ENCODE measurements around the gene ATP8A2.

ATP8A2 gene

DNA sequence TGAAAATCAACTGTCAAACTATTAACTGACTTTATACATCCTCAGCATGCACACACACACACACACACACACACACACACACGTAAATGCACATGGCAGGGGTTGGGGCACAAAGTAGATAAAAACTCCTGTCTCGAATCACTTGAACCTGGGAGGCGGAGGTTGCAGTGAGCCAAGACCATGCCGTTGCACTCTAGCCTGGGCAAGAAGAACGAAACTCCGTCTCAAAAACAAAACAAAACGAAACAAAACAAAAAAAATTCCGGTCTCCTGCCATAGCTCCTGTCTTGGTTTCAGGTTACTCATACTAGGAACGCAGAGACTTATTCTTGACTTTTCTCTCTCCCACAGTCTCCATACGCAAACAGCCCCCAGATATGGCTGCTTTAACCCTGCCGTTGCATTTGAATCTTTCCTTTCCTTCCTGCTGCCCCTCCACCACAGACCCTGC lies 531.1 kb downstream of the ATP8A2 start:
- TF ChIP-seq, protein P1, sequence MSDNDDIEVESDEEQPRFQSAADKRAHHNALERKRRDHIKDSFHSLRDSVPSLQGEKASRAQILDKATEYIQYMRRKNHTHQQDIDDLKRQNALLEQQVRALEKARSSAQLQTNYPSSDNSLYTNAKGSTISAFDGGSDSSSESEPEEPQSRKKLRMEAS (IDR thresholded peaks at IDR 0.05; ENCODE audit: low read depth, low read length): no peak
- TF ChIP-seq POLR2A (IDR thresholded peaks at IDR 0.05; ENCODE audit: extremely low read depth, insufficient read length) (no peak), MYC (IDR thresholded peaks at IDR 0.05; ENCODE audit: low read depth, low read length) (no peak)
- TF ChIP-seq, protein P2, sequence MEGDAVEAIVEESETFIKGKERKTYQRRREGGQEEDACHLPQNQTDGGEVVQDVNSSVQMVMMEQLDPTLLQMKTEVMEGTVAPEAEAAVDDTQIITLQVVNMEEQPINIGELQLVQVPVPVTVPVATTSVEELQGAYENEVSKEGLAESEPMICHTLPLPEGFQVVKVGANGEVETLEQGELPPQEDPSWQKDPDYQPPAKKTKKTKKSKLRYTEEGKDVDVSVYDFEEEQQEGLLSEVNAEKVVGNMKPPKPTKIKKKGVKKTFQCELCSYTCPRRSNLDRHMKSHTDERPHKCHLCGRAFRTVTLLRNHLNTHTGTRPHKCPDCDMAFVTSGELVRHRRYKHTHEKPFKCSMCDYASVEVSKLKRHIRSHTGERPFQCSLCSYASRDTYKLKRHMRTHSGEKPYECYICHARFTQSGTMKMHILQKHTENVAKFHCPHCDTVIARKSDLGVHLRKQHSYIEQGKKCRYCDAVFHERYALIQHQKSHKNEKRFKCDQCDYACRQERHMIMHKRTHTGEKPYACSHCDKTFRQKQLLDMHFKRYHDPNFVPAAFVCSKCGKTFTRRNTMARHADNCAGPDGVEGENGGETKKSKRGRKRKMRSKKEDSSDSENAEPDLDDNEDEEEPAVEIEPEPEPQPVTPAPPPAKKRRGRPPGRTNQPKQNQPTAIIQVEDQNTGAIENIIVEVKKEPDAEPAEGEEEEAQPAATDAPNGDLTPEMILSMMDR (IDR thresholded peaks at IDR 0.05; ENCODE audit: low read depth, low read length): no peak
- no peak for DNase-seq (ENCODE audit: low read depth)
- no peak overlapping the region for H3K4me3 ChIP-seq (ENCODE audit: low read depth, low read length)

DNA sequence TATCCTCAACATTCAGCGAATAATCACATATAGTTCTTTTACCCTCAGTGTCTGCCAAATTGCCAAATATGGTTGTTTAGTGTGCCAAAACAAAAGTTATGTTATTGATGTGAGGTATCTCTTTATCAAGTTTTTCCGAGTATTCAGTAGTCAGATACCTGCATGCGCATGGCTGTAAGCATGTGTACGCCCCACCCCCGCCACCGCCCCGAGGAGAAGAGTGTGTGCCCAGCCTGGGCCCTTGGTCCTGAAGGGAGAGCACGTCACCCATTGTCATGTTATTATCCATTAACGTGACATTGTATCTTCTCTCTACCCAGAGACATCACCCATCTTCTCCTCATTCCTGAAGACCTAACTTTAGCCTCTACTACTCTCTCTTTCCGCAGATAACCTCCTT lies 533.1 kb downstream of the ATP8A2 start:
- DNase-seq (ENCODE audit: low read depth): no peak
- TF ChIP-seq, protein P2 (IDR thresholded peaks at IDR 0.05; ENCODE audit: low read depth, low read length): no peak
- no peak for TF ChIP-seq POLR2A (IDR thresholded peaks at IDR 0.05; ENCODE audit: extremely low read depth, insufficient read length)
- TF ChIP-seq, protein P1 (IDR thresholded peaks at IDR 0.05; ENCODE audit: low read depth, low read length): no peak
- no peak for TF ChIP-seq MYC (IDR thresholded peaks at IDR 0.05; ENCODE audit: low read depth, low read length)
- no peak overlapping the region for H3K4me3 ChIP-seq (ENCODE audit: low read depth, low read length)

DNA sequence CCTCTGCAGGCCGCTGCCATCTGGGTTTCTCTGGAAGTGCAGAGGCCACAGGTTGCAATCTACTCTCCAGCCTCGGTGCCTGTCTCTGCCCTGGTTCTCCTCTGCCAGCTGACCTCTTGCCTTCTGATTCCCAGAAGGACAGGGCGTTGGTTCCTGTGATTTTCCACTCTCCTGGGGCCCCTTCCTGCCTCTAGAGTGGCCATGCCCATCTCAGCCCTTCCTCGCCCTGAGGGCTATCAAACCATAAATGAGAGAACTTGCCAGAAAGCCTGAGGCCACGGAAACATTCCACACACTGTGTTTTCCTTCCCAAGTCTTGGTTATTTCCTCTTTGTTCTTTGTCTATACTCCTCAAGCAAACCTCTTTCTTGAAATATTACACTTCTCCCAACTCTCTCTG lies 533.8 kb downstream of the ATP8A2 start:
- TF ChIP-seq MYC (IDR thresholded peaks at IDR 0.05; ENCODE audit: low read depth, low read length) (no peak), POLR2A (IDR thresholded peaks at IDR 0.05; ENCODE audit: extremely low read depth, insufficient read length) (no peak)
- TF ChIP-seq, protein P1 (IDR thresholded peaks at IDR 0.05; ENCODE audit: low read depth, low read length): no peak
- TF ChIP-seq, protein P2 (IDR thresholded peaks at IDR 0.05; ENCODE audit: low read depth, low read length): no peak
- no peak overlapping the region for H3K4me3 ChIP-seq (ENCODE audit: low read depth, low read length)
- no peak for DNase-seq (ENCODE audit: low read depth)

DNA sequence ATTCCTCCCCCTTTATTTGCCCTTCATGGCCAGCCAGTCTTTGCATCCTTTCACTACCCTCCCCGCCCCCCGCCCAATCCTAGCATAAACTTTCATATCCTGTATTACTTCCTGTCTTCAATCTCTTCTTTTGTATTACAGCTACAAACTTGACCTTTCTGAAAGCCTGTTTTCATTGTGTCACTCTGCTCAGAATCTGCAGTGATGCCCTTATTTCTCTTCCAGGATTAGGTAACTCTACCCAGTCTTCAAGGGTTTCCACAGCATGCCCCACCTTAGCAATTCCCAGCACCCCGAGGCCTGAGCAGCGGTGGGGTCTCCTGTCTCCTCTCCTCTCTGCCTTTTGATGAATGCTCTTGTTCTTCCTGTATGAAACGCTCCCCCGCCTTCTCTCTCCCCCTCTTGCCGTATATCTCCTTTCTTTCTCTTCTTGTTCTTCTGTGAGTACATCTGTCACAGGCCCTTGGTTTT lies 534.5 kb downstream of the ATP8A2 start:
- DNase-seq (ENCODE audit: low read depth): no peak
- TF ChIP-seq MYC (IDR thresholded peaks at IDR 0.05; ENCODE audit: low read depth, low read length): no peak
- TF ChIP-seq POLR2A (IDR thresholded peaks at IDR 0.05; ENCODE audit: extremely low read depth, insufficient read length): no peak
- TF ChIP-seq, protein P2 (IDR thresholded peaks at IDR 0.05; ENCODE audit: low read depth, low read length): no peak
- TF ChIP-seq, protein P1 (IDR thresholded peaks at IDR 0.05; ENCODE audit: low read depth, low read length): no peak
- H3K4me3 ChIP-seq (ENCODE audit: low read depth, low read length): no peak overlapping the region

DNA sequence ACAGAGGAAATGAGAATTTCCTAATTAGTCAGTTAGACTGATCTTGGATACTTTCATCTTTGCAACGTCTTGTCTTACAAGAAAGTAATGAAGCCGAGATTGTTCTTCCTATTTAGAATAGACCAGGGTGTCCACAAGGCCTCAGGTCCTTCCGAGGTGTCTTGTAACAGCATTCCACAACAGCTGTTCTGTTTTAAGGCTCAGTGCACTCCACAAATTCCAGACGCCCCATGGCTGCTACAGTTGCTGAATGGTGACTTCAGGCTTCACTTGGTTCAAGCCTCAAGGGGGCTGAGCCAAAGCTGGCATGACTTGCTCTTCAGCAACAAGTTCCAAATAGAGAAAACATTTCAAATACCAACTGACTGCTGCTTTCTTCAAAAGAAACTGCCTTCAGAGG lies 536.6 kb downstream of the ATP8A2 start:
- no peak for DNase-seq (ENCODE audit: low read depth)
- no peak overlapping the region for H3K4me3 ChIP-seq (ENCODE audit: low read depth, low read length)
- TF ChIP-seq POLR2A (IDR thresholded peaks at IDR 0.05; ENCODE audit: extremely low read depth, insufficient read length): no peak
- TF ChIP-seq, protein P1 (IDR thresholded peaks at IDR 0.05; ENCODE audit: low read depth, low read length): no peak
- TF ChIP-seq MYC (IDR thresholded peaks at IDR 0.05; ENCODE audit: low read depth, low read length): no peak
- TF ChIP-seq, protein P2 (IDR thresholded peaks at IDR 0.05; ENCODE audit: low read depth, low read length): no peak

Data from NB4 (cell line).